Cardiac muscle cell (in vitro differentiated cells and primary cell): ENCODE results near the gene GALK1. TPM values are rescaled to one million over a fixed set of nuclear protein-coding genes. Genes with fewer than 3 reads are reported as not detected.

Experiments used
- DNase-seq, 2 donors: peaks; one replicate each; pipeline versions ENCODE4 v3.0.0 to v3.0.0-alpha.2; 2010 to 2017; ENCODE audit warnings: low read depth in 1 of 2, low spot score in 1 of 2
- H3K27ac ChIP-seq: fragments of 200-600 bp; sonication (generic); 2 replicates; pipeline ENCODE4 v1.5.1; 2016
- H3K27me3 ChIP-seq: fragments of 200-600 bp; sonication (generic); 2 replicates; pipeline ENCODE4 v1.6.0; 2016; ENCODE audit warnings: control low read depth
- H3K36me3 ChIP-seq: fragments of 200-600 bp; sonication (generic); 2 replicates; pipeline ENCODE4 v1.5.1; 2016; ENCODE audit warnings: control low read depth
- H3K4me1 ChIP-seq: fragments of 200-600 bp; sonication (generic); 2 replicates; pipeline ENCODE4 v1.8.1; 2017; ENCODE audit warnings: low read depth, mild to moderate bottlenecking, mixed run types
- H3K4me3 ChIP-seq: fragments of 200-600 bp; sonication (generic); 2 replicates; pipeline ENCODE4 v1.5.1; 2016; ENCODE audit warnings: mild to moderate bottlenecking
- H3K9me3 ChIP-seq: fragments of 200-600 bp; sonication (generic); 2 replicates; pipeline ENCODE4 v1.5.1; 2017; ENCODE audit warnings: low read depth, mild to moderate bottlenecking, control low read depth
- polyA plus RNA-seq: library from polyadenylated mRNA; unstranded; fragments of >200 nt; fragmentation: Nextera tagmentation; extraction: Ambion mirVana; gene quantifications from 2 replicates; pipeline ENCODE4 v1.2.1, GENCODE V29; 2016
- total RNA-seq: library from RNA; depleted of rRNA; stranded (reverse); fragments of >200 nt; gene quantifications from 2 replicates; pipeline ENCODE4 v1.2.3, GENCODE V29; 2016
- TF ChIP-seq, protein P1 (sequence below): IDR thresholded peaks from 2 replicates; pipeline ENCODE4 v1.5.1; 2012; ENCODE audit warnings: low read depth, mild to moderate bottlenecking, low read length

Gene GALK1
- total and polyA plus RNA-seq, 2 experiments from 2014 or later = 42.4 to 54.0 TPM

DNA sequence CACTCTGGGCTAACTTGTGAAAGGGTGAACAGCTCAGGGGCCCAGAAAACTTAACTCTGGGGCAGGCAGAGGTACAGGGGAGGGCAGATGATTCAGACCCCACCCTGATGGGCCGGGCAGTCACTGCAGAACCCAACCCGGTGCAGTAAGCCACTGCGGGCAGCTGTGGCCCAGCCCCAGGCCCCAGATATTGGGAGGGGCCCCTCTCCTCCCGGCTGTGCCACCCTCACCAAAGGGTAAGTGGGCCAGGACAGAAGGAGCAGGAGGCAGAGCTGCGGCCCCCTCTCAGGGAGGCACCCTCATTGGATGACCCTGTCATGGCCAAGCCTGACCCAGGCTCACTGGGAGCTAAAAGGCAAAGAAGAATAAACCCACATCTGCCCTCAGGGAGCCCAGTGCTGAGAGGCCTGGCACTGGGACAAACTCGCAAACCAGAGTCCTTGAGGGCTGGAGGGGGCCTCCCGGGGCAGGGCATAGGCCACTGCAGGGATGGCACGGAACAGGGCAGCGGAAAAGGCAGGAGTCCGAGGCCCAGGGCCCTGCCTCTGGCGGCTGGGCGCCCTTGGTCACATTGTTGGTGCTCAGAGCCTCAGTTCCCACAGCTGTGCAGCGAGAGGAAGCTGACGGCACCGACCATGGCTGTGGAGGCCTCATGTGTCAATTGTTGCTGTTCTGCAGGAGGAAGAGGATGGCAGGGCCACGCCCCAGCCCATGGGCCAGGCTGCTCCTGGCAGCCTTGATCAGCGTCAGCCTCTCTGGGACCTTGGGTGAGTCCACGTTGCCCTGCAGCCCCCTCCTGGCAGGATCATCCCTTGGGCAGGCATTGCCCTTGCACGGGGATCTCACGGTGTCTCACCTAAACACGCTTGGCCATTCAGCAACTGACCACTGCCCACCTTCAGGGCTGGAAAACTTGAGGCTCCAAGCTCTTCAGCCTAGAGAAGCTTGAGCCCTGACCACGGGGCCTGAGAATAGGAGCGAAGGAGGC is 40.7 kb downstream of the GALK1 start:
- DNase-seq = no peak
- TF ChIP-seq, protein P1, sequence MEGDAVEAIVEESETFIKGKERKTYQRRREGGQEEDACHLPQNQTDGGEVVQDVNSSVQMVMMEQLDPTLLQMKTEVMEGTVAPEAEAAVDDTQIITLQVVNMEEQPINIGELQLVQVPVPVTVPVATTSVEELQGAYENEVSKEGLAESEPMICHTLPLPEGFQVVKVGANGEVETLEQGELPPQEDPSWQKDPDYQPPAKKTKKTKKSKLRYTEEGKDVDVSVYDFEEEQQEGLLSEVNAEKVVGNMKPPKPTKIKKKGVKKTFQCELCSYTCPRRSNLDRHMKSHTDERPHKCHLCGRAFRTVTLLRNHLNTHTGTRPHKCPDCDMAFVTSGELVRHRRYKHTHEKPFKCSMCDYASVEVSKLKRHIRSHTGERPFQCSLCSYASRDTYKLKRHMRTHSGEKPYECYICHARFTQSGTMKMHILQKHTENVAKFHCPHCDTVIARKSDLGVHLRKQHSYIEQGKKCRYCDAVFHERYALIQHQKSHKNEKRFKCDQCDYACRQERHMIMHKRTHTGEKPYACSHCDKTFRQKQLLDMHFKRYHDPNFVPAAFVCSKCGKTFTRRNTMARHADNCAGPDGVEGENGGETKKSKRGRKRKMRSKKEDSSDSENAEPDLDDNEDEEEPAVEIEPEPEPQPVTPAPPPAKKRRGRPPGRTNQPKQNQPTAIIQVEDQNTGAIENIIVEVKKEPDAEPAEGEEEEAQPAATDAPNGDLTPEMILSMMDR = no peak
- Histone ChIP-seq H3K9me3 (no peaks in the 10 kb centered on the region), H3K36me3 (no peaks in the 10 kb centered on the region), H3K27me3 (peaks cover 42% of the 10 kb centered on the region), H3K4me3 (no peak overlapping the region), H3K4me1 (no peaks in the 10 kb centered on the region), H3K27ac (no peak overlapping the region)

DNA sequence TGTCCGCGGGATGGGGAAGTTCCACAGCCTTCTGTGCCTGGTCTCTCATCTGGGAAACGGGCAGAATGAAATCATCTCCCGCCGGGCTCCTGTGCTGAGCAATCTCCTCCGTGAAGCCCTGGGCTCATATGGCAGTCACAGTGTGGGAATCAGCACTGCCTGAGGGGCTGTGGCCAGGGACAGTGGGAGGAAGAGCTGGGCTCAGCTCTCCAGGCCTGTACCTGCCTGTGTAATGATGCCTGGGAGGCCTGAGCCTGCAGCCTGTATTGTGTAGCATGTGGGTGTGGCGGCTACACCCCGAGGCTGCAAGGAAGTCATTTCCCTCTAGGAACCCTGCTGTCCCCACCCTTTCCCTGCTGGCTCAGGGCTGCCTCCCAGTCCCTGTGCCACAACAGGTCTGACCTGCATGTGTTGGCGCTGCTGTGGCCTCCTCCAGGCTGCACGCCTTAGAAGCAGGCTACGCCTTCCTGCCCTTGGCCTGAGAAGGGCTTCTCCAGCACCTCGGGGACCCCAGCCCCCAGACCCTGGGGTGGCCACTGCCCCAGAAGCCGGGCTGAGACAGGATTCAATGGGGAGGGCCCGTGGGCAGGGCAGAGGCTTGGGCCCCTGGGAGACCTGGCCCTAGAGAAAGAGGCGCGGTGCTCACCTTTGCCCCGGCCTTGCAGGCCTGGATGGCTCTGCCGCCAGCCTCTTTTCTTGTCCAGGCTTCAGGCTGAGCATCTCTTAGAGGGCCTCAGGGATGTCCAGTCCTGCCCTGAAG is 41.6 kb downstream of the GALK1 start:
- Histone ChIP-seq H3K27ac (no peak overlapping the region), H3K4me3 (no peak overlapping the region), H3K36me3 (no peaks in the 10 kb centered on the region), H3K4me1 (no peaks in the 10 kb centered on the region), H3K27me3 (peaks cover 51% of the 10 kb centered on the region), H3K9me3 (no peaks in the 10 kb centered on the region)
- TF ChIP-seq, protein P1 = no peak
- DNase-seq = no peak

DNA sequence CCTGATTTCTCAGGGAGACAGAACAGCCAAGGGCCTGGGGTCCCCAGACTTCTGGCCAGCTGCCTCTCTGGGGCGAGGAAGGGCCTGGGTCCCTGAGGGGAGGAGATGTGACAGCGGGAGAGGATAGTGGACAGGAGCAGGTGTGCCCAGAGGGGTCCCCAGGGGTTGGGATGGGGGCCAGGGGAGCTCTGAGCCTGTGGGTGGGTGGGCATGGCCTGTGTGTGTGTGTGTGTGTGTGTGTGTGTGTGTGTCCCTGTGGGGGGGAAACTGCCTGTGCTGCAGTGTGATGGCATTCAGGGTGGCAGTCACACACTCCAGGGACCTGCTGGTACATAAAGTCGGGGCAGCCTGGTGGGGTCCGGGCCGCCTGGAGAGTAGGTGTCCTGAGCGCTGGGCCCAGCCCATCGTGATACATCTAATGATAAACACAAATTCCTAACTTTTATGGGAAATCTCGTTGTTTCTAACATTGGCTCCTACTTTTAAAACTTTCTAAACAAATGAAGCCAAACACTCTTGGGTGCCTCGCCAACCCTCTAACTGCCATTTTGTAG is 42.4 kb downstream of the GALK1 start:
- no peak for DNase-seq
- no peaks in the 10 kb centered on the region for H3K36me3 ChIP-seq
- no peaks in the 10 kb centered on the region for H3K9me3 ChIP-seq
- peaks cover 59% of the 10 kb centered on the region for H3K27me3 ChIP-seq
- H3K4me3 ChIP-seq = no peak overlapping the region
- no peak overlapping the region for H3K27ac ChIP-seq
- TF ChIP-seq, protein P1 = no peak
- H3K4me1 ChIP-seq = no peaks in the 10 kb centered on the region

DNA sequence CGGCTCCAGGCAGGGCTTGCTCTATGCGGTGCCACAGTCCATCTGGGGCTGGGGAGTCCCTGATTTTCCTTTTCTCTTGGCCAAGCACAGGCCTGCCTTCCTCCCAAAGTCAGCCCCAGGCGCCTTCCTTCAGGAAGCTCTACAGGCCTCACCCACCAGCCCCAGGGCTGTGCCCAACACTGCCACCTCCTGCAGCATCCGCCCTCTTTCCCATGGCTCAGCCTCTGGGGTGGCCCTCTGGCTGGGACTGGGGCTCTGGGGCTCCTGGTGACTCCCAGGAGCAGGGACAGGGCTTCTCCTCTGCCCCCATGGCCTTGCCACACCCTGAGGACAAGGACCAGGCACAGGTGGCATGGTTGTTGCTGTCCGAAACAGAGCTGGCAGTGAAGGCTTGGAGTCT is 42.9 kb downstream of the GALK1 start:
- H3K4me1 ChIP-seq = no peaks in the 10 kb centered on the region
- no peaks in the 10 kb centered on the region for H3K36me3 ChIP-seq
- H3K9me3 ChIP-seq = no peaks in the 10 kb centered on the region
- H3K4me3 ChIP-seq = no peak overlapping the region
- TF ChIP-seq, protein P1 = no peak
- no peak for DNase-seq
- H3K27me3 ChIP-seq = peaks cover 64% of the 10 kb centered on the region
- no peak overlapping the region for H3K27ac ChIP-seq

DNA sequence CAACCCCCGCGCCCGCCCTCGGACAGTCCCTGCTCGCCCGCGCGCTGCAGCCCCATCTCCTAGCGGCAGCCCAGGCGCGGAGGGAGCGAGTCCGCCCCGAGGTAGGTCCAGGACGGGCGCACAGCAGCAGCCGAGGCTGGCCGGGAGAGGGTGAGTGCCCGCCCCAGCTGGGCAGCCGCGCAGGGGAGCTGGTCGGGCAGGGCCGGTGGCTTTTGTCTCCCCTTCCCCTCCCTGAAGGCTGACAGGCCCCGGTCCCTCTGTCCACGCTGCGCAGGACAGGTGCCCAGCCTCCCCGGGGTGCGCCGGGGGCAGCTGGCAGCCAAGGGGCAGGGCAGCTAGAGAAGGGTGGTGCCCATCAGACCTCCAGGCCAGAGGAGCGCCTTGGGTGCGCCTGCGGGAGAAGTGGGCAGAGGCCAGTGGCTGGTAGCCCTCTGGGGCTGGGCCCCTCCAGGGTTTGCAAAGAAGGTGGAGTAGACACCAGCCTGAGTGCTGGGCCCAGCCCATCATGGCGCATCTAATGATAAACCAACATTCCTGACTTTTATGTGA is 43.5 kb downstream of the GALK1 start:
- H3K36me3 ChIP-seq = no peaks in the 10 kb centered on the region
- no peak overlapping the region for H3K27ac ChIP-seq
- peaks cover 66% of the 10 kb centered on the region for H3K27me3 ChIP-seq
- H3K9me3 ChIP-seq = no peaks in the 10 kb centered on the region
- TF ChIP-seq, protein P1 = no peak
- H3K4me3 ChIP-seq = peak overlapping the region; percentile 23
- H3K4me1 ChIP-seq = no peaks in the 10 kb centered on the region
- DNase-seq = no peak
